Activated T-helper 17 cell treated with anti-CD3 and anti-CD28 coated beads, Interleukin-2, amount 50 U/mL, for 72 hours (primary cell): ENCODE data around the gene VSTM2L. TPM values are rescaled to one million over a fixed set of nuclear protein-coding genes. Genes with fewer than 3 reads are reported as not detected.

Experiments
- ATAC-seq: fragments of 150-1000 bp; cut with Tn5 transposase; replicated peaks from 2 replicates; pipeline ENCODE4 v1.10.0; 2021; ENCODE audit warnings: mild to moderate bottlenecking, moderate library complexity
- H3K27ac Mint-ChIP-seq: one replicate; pipeline ENCODE4 v1.8.0; 2022; ENCODE audit warnings: mixed read lengths
- H3K27me3 Mint-ChIP-seq: one replicate; pipeline ENCODE4 v1.8.0; 2022; ENCODE audit warnings: mixed read lengths
- H3K36me3 Mint-ChIP-seq: one replicate; pipeline ENCODE4 v1.8.0; 2022; ENCODE audit warnings: low read depth, mild to moderate bottlenecking, mixed read lengths
- H3K4me1 Mint-ChIP-seq: one replicate; pipeline ENCODE4 v1.8.0; 2022; ENCODE audit warnings: mixed read lengths
- H3K4me3 Mint-ChIP-seq: one replicate; pipeline ENCODE4 v1.8.0; 2022; ENCODE audit warnings: mild to moderate bottlenecking, mixed read lengths
- H3K9me3 Mint-ChIP-seq: one replicate; pipeline ENCODE4 v1.8.0; 2022; ENCODE audit warnings: mixed read lengths
- total RNA-seq, 2 donors: library from RNA; stranded (reverse); gene quantifications; one replicate each; pipeline ENCODE4 v1.2.3, GENCODE V29; 2022

Gene VSTM2L
- total RNA-seq, 2 donors from 2014 or later = not detected

DNA sequence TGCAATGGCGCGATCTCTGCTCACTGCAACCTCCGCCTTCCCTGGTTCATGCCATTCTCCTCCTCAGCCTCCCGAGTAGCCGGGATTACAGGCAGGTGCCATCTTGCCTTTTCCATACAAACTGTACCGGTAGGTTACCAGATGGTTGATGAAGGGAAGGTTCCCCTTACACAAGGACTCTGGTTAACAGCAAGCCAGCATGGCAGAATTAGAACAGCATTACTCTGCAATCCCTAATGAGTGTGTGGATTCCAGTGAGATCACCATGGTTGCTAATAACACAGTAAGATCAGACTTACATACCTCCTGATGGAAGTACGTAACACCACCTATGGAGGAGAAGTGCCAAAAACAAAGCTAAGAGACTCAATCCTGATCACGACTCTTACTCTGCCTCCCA lies 78.6 kb downstream of the VSTM2L start:
- ATAC-seq = no peak
- no peaks in the 10 kb centered on the region for H3K27me3 Mint-ChIP-seq
- no peak overlapping the region for H3K4me3 Mint-ChIP-seq
- H3K4me1 Mint-ChIP-seq = peaks cover 5% of the 10 kb centered on the region
- H3K36me3 Mint-ChIP-seq = peaks cover 57% of the 10 kb centered on the region
- no peaks in the 10 kb centered on the region for H3K9me3 Mint-ChIP-seq
- no peak overlapping the region for H3K27ac Mint-ChIP-seq

DNA sequence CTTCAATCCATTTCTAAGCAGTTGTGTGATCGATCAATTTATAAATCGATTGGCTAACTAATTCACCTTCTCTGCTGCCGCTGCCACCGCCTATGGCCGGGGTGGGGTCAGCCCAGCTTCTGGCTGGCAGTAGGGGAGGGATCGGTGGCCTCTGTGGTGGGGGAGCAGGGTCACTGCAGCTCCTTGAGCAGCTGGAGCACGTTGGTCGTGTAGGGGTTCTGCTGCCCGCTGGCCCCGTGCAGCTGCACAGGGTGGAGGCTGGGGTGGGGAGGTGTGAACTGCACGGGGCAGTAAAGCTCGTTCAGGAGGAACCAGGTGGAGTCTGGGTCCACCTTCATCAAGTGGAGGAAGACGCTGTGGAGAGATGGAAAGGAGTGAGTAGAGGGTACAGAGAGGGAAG lies 80.4 kb downstream of the VSTM2L start:
- H3K27me3 Mint-ChIP-seq = no peaks in the 10 kb centered on the region
- no peak for ATAC-seq
- H3K4me3 Mint-ChIP-seq = no peak overlapping the region
- peaks cover 70% of the 10 kb centered on the region for H3K36me3 Mint-ChIP-seq
- no peaks in the 10 kb centered on the region for H3K9me3 Mint-ChIP-seq
- no peak overlapping the region for H3K27ac Mint-ChIP-seq
- no peaks in the 10 kb centered on the region for H3K4me1 Mint-ChIP-seq

DNA sequence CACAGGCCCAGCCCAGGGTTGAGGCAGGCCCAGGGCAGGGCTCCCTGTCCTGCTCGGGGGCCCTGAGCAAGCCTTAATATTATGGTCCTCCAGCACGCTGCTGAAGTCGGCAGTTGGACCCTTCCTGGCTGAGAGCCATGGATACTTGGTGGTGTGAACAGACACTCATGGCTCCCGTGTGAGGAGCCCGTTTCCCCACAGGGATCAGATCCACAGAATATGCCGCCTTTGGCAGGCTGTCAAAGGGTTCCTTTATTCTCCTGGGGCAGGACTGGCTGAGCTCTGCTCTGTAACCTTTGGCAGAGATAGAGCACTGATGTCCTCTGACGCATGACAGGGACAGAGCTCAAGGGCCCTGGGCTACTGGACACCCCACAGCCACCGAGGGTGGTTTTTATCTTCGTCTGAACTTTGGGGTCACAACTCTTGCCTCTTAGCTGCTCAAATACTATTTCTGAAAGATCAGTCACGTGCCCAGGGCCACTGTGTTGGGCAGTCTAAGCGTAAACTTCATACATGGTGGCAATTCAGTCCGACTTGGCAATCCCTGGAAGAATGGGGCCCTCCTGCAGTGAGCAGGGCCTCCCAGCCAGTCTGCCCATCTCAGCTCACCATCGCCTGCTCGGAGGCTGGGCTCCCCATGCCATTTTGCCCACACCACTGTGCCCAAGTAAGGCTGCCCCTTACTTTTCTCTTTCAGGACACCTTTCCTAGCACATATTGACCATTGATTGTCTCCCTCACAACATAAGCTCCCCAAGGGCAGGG lies 81.3 kb downstream of the VSTM2L start:
- H3K36me3 Mint-ChIP-seq = peaks cover 79% of the 10 kb centered on the region
- H3K9me3 Mint-ChIP-seq = no peaks in the 10 kb centered on the region
- H3K4me3 Mint-ChIP-seq = no peak overlapping the region
- H3K27ac Mint-ChIP-seq = no peak overlapping the region
- ATAC-seq = no peak
- no peaks in the 10 kb centered on the region for H3K27me3 Mint-ChIP-seq
- H3K4me1 Mint-ChIP-seq = no peaks in the 10 kb centered on the region

DNA sequence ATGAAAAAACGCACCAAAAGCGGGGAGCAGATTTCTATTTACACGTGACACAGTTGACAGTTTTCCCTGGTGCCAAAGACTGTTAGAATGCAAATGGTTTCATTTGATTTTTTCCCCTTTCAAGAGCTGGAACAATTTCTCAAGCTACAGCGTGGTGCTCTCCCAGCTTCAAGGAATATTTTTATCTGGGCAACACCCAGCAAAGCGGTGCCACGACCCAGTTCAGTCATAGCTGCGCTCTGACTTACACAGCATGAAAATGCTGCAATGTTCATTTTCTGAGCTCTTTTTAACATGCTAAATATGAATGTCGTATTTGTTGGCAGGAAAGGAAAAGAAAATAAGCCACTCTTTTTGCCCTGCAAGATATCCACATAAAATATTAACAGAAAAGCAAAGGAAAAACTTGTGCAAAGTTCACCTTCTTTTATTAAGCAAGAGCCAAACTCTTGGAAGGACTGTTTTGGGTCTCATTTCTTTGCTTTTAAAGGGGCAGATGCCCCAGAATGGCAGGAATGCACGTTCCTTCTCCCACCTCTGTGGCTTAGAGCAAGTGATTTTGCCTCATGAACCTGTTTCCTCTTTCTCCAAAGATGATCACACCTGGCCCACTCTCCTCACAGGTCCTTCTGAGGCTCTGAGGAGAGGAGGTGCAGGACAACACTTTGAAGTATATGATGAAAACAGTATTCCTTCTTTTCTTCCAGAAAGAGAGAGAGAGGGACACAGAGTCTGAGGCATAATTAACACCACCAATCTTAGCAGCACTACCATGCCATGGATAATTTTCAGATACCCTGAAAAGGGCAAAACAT lies 83.3 kb downstream of the VSTM2L start:
- ATAC-seq = no peak
- Mint-ChIP-seq H3K4me1 (peaks cover 14% of the 10 kb centered on the region), H3K9me3 (no peaks in the 10 kb centered on the region)

DNA sequence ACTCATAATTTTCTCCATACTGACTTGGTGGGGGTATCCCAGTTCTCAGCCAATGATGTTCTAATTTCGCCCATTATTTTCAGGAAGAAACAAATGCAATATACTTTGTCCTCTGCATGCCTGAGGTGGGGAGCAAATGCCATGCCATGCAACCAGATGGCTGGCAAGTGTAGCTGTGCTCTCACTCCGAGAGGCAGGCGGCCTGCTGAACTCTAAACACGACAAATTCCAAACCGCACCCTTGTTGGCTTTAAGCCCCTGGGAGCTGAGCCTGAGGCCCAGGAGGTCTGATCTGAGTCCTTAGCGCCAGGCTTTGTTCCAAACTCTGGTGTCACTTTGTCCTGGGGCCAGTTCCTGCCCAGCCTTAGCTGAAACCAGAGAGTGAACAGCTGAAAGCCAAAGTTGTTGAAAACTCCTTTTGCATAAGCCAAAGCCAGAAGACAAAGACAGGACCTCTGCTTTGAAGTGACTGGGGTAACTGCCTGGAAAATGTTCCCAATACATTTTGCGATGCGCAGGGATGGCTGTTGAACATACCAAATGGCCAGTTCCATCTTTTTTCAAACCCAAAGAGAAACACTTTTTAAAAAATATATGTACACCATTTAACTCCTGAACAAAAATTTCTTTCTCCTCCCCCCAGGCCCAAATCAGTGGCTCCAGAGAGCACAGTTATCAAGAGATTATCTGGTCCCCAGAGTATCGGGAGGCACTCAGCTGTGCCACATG lies 84.1 kb downstream of the VSTM2L start:
- Mint-ChIP-seq H3K27me3 (no peaks in the 10 kb centered on the region), H3K27ac (peak overlapping the region; percentile 98), H3K9me3 (no peaks in the 10 kb centered on the region), H3K4me1 (peaks cover 21% of the 10 kb centered on the region), H3K36me3 (peaks cover 99% of the 10 kb centered on the region), H3K4me3 (no peak overlapping the region)
- no peak for ATAC-seq

More for the DNA sequence above, 83.3 kb downstream of the VSTM2L start:
- no peaks in the 10 kb centered on the region for H3K27me3 Mint-ChIP-seq
- no peak overlapping the region for H3K27ac Mint-ChIP-seq
- H3K4me3 Mint-ChIP-seq = no peak overlapping the region
- H3K36me3 Mint-ChIP-seq = peaks cover 99% of the 10 kb centered on the region

DNA sequence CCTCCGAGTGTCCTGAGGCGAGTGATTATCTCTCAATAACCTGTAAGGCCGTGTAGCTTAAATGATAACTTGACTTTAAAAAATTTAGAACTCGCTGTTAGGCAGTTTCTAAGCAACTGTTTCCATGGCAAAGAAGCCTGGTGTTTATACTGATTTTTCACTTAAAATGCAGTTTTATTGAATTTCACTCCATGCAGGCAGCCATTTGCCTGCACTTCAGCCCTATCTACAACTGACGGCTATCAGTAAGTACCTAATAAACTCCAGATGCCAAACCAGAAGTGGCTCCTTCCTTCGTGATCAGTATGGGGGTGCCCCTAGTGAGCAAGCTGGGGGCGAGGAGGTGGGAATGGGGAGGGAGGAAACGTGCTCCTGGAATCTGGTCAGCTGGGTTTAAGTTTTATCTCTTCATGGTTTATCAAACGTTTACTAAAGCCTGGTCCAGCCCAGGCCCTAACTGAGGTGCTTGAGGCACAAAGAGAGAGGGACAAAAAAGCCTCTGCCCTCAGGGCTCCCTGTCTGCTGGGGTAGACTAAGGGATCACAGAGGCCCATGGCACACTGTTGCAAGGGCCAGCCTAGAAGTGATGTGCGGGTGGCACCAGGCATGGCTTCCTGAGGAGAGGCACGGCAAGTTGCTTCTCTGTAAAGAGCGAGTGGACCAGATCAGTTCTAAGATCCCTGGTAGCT lies 84.8 kb downstream of the VSTM2L start:
- Mint-ChIP-seq H3K4me1 (peaks cover 21% of the 10 kb centered on the region), H3K27ac (peak overlapping the region; percentile 98), H3K36me3 (peaks cover 99% of the 10 kb centered on the region), H3K4me3 (no peak overlapping the region), H3K9me3 (no peaks in the 10 kb centered on the region), H3K27me3 (no peaks in the 10 kb centered on the region)
- no peak for ATAC-seq

DNA sequence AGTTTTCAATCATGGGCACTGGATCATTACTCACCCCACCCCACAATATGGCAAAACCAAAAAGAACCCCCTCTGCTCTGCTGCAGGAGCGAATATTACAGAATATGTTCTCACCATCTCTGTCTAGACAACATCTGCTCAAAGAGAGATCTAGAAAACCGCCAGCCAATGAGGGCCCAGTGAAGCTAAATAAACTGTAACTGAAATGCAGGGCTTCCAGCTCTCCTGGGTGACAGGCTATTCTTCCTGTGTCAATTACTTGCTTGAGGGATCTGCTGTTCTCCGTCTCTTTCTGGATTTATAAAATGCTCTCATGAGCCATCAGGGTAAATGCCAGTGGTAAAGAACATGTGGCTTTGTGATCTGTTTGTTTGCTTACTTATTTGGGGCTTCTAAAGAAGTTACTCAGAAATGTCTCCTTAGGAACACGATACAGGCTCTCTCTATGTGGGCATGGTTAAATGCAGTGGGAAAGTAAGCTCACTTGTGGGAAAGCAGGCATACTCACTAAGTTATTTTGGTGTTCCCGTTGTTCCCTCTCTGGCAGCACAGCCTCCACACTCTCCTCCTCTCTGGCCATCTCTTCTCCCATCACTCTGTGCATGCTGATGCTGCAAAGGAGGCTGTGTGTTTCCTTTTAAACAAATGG lies 85.5 kb downstream of the VSTM2L start:
- peaks cover 99% of the 10 kb centered on the region for H3K36me3 Mint-ChIP-seq
- peak overlapping the region; percentile 98 for H3K27ac Mint-ChIP-seq

DNA sequence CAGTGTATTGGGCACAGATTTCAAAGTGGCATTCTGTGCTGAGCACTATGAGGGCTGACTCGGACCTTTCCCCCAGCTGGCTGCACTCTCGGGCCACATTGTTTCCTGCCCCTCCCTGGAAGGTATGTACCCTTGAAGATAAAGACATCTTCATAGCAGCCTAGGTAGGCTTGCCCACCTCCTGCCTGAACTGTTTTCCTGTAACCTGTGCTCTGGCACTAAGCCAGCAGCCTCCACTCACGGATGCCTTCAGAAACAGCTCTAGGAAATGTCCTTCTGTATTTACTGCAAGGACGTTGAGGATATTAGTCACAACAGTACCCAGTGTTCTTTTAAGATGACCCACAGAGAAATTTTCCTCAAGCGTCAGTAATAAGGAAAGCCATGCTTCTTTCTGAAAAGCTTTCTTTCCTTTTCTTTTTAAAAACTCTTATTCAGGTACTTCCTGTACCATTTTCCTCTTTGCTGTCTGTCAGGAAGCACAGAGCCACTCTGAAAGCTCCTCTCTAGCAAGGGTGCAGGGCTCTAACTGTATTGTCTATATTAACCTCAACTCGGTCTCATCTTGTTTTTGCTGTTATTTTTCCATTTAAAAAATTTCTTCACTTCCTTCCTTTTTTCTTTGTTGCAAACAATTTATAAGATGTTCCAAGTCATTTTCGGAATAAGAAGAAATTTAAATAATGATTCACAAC lies 86.8 kb downstream of the VSTM2L start:
- Mint-ChIP-seq H3K9me3 (no peaks in the 10 kb centered on the region), H3K4me1 (peaks cover 24% of the 10 kb centered on the region), H3K27ac (peak overlapping the region; percentile 98), H3K36me3 (peaks cover 98% of the 10 kb centered on the region), H3K4me3 (peak overlapping the region; percentile 71), H3K27me3 (no peaks in the 10 kb centered on the region)
- no peak for ATAC-seq

More for the DNA sequence above, 85.5 kb downstream of the VSTM2L start:
- H3K27me3 Mint-ChIP-seq = no peaks in the 10 kb centered on the region
- no peak for ATAC-seq
- H3K4me3 Mint-ChIP-seq = no peak overlapping the region
- no peaks in the 10 kb centered on the region for H3K9me3 Mint-ChIP-seq
- H3K4me1 Mint-ChIP-seq = peaks cover 21% of the 10 kb centered on the region

DNA sequence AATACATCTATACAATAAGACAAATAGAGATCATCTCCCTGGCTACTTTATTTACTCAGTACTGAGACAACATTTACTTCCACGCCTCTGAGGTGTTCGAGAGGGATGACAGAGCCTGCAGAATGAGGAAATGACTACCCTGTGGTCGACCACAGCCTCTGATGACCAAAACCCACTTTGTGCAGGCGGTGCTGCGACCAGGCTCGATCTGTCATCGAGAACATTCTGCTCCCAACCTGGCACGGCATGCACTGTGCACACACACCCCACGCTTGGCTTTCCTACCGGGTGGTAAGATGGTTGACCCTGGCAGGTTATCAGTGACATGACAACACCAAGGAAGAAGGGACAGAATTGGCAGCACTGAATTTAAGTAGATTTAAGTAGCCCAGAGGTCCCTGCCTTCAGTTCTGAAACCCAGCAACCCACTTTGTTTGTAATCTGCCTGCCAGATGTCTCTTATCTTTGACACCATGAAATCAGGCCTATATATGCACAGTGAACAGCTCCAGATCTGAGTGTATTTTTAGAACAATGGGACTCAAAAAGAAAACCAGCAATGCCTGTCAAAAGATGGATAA lies 87.7 kb downstream of the VSTM2L start:
- peak overlapping the region; percentile 71 for H3K4me3 Mint-ChIP-seq
- ATAC-seq = peak; percentile 93
- H3K4me1 Mint-ChIP-seq = peaks cover 25% of the 10 kb centered on the region
- H3K27me3 Mint-ChIP-seq = no peaks in the 10 kb centered on the region
- no peaks in the 10 kb centered on the region for H3K9me3 Mint-ChIP-seq
- peak overlapping the region; percentile 98 for H3K27ac Mint-ChIP-seq
- peaks cover 98% of the 10 kb centered on the region for H3K36me3 Mint-ChIP-seq

DNA sequence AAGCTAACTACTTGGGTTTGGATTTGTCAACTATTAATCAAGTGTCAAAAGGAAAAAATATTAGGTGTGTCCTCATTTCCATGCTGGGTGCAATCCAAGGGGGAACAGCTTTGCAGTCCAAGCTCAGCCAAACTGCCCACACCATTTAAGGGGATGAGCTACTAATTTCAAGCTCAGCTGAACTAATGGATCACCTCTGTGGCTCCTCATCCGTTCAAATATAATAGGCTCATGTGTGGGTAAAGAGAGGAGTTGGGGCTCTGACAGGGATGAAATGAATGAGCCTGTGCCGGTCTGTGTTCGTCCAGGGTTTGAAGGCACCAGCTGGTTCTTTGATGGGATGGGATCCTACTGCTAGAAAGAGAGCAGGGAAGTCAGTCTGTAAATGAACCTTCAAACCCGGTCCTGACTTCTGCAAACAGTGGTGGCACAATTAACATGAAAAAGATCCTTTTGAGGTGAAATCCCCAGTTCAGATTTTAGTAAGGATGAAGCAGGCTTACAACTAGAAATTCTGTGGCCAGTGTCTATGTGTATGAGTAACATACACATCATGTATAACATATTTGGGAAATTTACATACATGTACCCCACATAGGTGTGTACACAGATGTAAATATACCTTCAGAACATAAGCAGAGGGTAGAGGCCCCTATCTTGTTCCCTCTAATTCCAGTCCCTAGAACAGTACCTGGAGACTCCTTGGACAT lies 88.4 kb downstream of the VSTM2L start:
- Mint-ChIP-seq H3K4me3 (peak overlapping the region; percentile 71), H3K27me3 (no peaks in the 10 kb centered on the region), H3K4me1 (peaks cover 25% of the 10 kb centered on the region), H3K27ac (peak overlapping the region; percentile 98), H3K36me3 (peaks cover 98% of the 10 kb centered on the region), H3K9me3 (no peaks in the 10 kb centered on the region)
- ATAC-seq = peak; percentile 53

DNA sequence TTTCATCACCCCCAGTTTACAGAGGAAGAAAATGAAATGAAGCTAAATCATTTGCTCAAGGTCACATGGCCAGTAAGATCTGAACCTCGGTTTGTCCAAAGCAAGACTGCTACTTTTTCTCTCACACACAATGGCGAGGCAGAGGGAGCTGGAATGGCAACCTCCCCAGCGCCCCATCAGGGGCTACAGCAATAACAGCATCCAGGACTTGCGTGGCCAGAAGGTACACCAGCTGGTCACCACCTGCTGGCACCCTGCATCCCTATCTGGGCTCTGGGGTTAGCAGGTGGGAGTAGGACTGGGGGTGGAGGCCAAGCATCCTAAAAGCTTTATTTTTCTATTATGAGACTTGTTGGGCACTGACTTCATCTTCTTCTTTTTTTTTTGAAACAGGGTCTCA lies 89.0 kb downstream of the VSTM2L start:
- Mint-ChIP-seq H3K27me3 (no peaks in the 10 kb centered on the region), H3K4me1 (peaks cover 25% of the 10 kb centered on the region), H3K9me3 (no peaks in the 10 kb centered on the region), H3K36me3 (peaks cover 98% of the 10 kb centered on the region), H3K4me3 (peak overlapping the region; percentile 71), H3K27ac (peak overlapping the region; percentile 98)
- ATAC-seq = no peak

DNA sequence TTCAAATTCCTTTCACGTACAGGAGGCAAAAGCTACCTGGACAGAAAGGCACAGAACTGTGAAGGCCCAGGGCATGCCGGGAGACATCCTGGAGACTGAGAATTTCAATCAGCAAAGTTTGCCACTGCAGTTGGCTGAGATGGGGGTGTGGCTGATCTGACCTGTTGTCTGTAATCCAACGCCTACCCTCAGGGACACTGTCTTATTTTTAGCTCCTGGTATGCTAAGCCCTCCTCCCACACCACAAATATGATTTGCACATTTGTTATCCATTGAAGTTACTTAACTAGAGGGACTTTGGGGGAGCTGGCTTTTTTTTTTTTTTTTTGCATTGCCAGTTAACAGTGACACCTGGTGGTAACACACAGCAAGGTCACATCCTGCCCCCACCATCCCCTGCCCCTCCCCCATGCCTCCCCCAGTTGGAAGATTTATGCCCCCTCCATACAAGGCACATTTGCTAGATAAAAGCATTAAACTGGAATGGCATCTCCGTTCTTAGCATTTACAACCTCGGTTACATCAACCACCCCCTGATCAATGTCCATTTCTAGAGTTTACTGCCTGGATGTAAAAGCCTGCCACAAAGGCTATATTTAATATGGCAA lies 90.0 kb downstream of the VSTM2L start:
- Mint-ChIP-seq H3K27me3 (no peaks in the 10 kb centered on the region), H3K4me1 (peaks cover 25% of the 10 kb centered on the region), H3K36me3 (peaks cover 98% of the 10 kb centered on the region), H3K27ac (peak overlapping the region; percentile 98), H3K4me3 (no peak overlapping the region), H3K9me3 (no peaks in the 10 kb centered on the region)
- ATAC-seq = no peak
